Activated CD8-positive, alpha-beta T cell treated with anti-CD3 and anti-CD28 coated beads for 36 hours (primary cell): Measurements from ENCODE around the gene OPN3. TPM values are rescaled to one million over a fixed set of nuclear protein-coding genes. Genes with fewer than 3 reads are reported as not detected.

Experiments used
- ATAC-seq: fragments of 200-7000 bp; cut with Tn5 transposase; one replicate; pipeline ENCODE4 v1.10.0; 2021; ENCODE audit warnings: mild to moderate bottlenecking, moderate library complexity
- CTCF ChIA-PET: fragments of 350-600 bp; sonication (Branson Sonifier 250); formaldehyde crosslinking; loops from one replicate; lab custom pipeline; 2021; ENCODE audit warnings: antibody characterized with exemption; lab: Charles Lee
- POLR2A ChIA-PET: fragments of 350-600 bp; sonication (Branson Sonifier 250); formaldehyde crosslinking; loops from one replicate; lab custom pipeline; 2021; ENCODE audit warnings: antibody characterized with exemption; lab: Charles Lee
- DNase-seq: peaks from one replicate; pipeline ENCODE4 v3.0.0-alpha.2; 2020
- H3K27ac Mint-ChIP-seq: one replicate; pipeline ENCODE4 v1.8.0; 2021; ENCODE audit warnings: mild to moderate bottlenecking, mixed read lengths
- H3K27me3 Mint-ChIP-seq: one replicate; pipeline ENCODE4 v1.8.0; 2021; ENCODE audit warnings: mixed read lengths
- H3K36me3 Mint-ChIP-seq: one replicate; pipeline ENCODE4 v1.8.0; 2021; ENCODE audit warnings: low read depth, mixed read lengths
- H3K4me1 Mint-ChIP-seq: one replicate; pipeline ENCODE4 v1.8.0; 2021; ENCODE audit warnings: low read depth, mixed read lengths
- H3K4me3 Mint-ChIP-seq: one replicate; pipeline ENCODE4 v1.8.0; 2021; ENCODE audit warnings: mild to moderate bottlenecking, moderate library complexity, mixed read lengths
- H3K9me3 Mint-ChIP-seq: one replicate; pipeline ENCODE4 v1.8.0; 2021; ENCODE audit warnings: mixed read lengths
- intact Hi-C: fragments of 100-400 bp; cut with micrococcal nuclease; formaldehyde crosslinking; loops from one replicate; pipeline ENCODE4 v1.10.0; 2022
- total RNA-seq, 2 experiments: library from RNA; stranded (reverse); gene quantifications; one replicate each; pipeline ENCODE4 v1.2.3, GENCODE V29; 2021
- TF ChIP-seq, protein P1 (sequence below): fragments of 200-600 bp; IDR thresholded peaks from one replicate; pipeline ENCODE4 v1.8.0; 2022; ENCODE audit warnings: antibody characterized with exemption, mild to moderate bottlenecking

OPN3 gene
- total RNA-seq, 2 experiments from 2014 or later = 9.9 to 11.8 TPM

GRCh38 chr1:241638099-241638682 is 2.0 kb downstream of the OPN3 start:
- DNase-seq = no peak
- Mint-ChIP-seq H3K36me3 (peaks cover 44% of the 10 kb centered on the region), H3K27me3 (no peaks in the 10 kb centered on the region), H3K4me3 (peak overlapping the region; percentile 91), H3K9me3 (peaks cover 10% of the 10 kb centered on the region), H3K27ac (no peak overlapping the region), H3K4me1 (peaks cover 51% of the 10 kb centered on the region)
- no peak for ATAC-seq
- CTCF ChIA-PET = interaction anchor here (2.1 to 2.9 kb wide), 2 partner anchors 11 to 27 kb away, joined by 7 to 8 read pairs; no protein-coding TSS in a partner anchor
- TF ChIP-seq, protein P1, sequence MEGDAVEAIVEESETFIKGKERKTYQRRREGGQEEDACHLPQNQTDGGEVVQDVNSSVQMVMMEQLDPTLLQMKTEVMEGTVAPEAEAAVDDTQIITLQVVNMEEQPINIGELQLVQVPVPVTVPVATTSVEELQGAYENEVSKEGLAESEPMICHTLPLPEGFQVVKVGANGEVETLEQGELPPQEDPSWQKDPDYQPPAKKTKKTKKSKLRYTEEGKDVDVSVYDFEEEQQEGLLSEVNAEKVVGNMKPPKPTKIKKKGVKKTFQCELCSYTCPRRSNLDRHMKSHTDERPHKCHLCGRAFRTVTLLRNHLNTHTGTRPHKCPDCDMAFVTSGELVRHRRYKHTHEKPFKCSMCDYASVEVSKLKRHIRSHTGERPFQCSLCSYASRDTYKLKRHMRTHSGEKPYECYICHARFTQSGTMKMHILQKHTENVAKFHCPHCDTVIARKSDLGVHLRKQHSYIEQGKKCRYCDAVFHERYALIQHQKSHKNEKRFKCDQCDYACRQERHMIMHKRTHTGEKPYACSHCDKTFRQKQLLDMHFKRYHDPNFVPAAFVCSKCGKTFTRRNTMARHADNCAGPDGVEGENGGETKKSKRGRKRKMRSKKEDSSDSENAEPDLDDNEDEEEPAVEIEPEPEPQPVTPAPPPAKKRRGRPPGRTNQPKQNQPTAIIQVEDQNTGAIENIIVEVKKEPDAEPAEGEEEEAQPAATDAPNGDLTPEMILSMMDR = no peak
- POLR2A ChIA-PET = interaction anchor here (0.5 kb wide), 1 partner anchor 10 kb away, joined by 3 read pairs; no protein-coding TSS in a partner anchor
- intact Hi-C loops = no loop called here

- no peak for ATAC-seq
- Mint-ChIP-seq H3K9me3 (peaks cover 9% of the 10 kb centered on the region), H3K36me3 (peaks cover 44% of the 10 kb centered on the region), H3K4me1 (peaks cover 51% of the 10 kb centered on the region), H3K4me3 (peak overlapping the region; percentile 91), H3K27ac (no peak overlapping the region), H3K27me3 (no peaks in the 10 kb centered on the region)
- TF ChIP-seq, protein P1 = no peak
- POLR2A ChIA-PET = interaction anchor here (0.5 kb wide), 1 partner anchor 10 kb away, joined by 3 read pairs; no protein-coding TSS in a partner anchor
- CTCF ChIA-PET = interaction anchor here (2.1 to 2.9 kb wide), 2 partner anchors 10 to 26 kb away, joined by 7 to 8 read pairs; no protein-coding TSS in a partner anchor
- DNase-seq = no peak
- intact Hi-C loops = no loop called here
These were observed 2.6 kb downstream of the OPN3 start for GRCh38 chr1:241637604-241638003.

- H3K36me3 Mint-ChIP-seq = peaks cover 46% of the 10 kb centered on the region
- TF ChIP-seq, protein P1 = no peak
- no peak overlapping the region for H3K27ac Mint-ChIP-seq
- ATAC-seq (no peak), DNase-seq (no peak)
- POLR2A ChIA-PET = no interaction called here
- intact Hi-C loops = no loop called here
- peaks cover 4% of the 10 kb centered on the region for H3K9me3 Mint-ChIP-seq
- H3K27me3 Mint-ChIP-seq = no peaks in the 10 kb centered on the region
- CTCF ChIA-PET = interaction anchor here (2.1 to 2.9 kb wide), 2 partner anchors 10 to 26 kb away, joined by 7 to 8 read pairs; no protein-coding TSS in a partner anchor
- peak overlapping the region; percentile 91 for H3K4me3 Mint-ChIP-seq
- H3K4me1 Mint-ChIP-seq = peaks cover 55% of the 10 kb centered on the region
These were observed 3.1 kb downstream of the OPN3 start for GRCh38 chr1:241637046-241637590.

GRCh38 chr1:241636291-241636690 is 3.9 kb downstream of the OPN3 start:
- ChIA-PET CTCF (interaction anchor here (1.3 to 2.9 kb wide), 3 partner anchors 9 to 362 kb away, joined by 3 to 8 read pairs (median 7); partner anchors contain the start of gene MAP1LC3C), POLR2A (no interaction called here)
- Mint-ChIP-seq H3K36me3 (peaks cover 53% of the 10 kb centered on the region), H3K27me3 (no peaks in the 10 kb centered on the region), H3K9me3 (no peaks in the 10 kb centered on the region), H3K27ac (no peak overlapping the region), H3K4me3 (no peak overlapping the region), H3K4me1 (peaks cover 62% of the 10 kb centered on the region)
- ATAC-seq = no peak
- intact Hi-C loops = no loop called here
- TF ChIP-seq, protein P1 = no peak
- no peak for DNase-seq

DNA sequence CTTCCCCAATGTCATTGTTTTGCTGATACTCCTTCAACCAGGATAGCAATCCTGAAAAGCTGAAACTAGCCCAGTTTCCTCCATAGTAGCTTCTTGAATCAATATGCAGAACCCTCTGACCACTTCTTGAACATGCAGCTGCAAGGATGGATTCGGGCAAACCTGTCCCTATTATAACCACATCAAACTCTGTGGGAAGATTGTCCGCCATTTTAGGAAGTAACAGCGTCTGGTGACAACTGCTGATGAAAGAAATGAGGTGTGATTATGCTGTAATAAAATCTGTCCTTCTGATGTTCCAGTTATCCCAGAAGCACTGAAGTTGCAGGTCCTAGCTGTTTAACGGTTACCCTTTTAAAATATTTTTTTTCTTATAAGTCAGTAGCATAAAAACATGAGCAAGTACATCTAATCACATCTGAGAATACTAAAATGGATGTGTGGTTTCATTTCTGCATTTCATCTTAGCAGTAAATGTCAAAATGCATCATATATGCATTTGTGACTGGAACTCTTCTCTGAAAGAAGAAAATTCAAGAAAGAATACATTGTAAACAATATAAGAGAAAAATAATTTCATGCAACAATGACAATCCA is 4.5 kb downstream of the OPN3 start:
- Mint-ChIP-seq H3K36me3 (peaks cover 54% of the 10 kb centered on the region), H3K4me1 (peaks cover 59% of the 10 kb centered on the region), H3K9me3 (no peaks in the 10 kb centered on the region), H3K27me3 (no peaks in the 10 kb centered on the region), H3K27ac (no peak overlapping the region), H3K4me3 (no peak overlapping the region)
- ATAC-seq (no peak), DNase-seq (no peak)
- CTCF ChIA-PET = interaction anchor here (1.3 to 2.1 kb wide), 2 partner anchors 24 to 363 kb away, joined by 3 to 7 read pairs; partner anchors contain the start of gene MAP1LC3C
- TF ChIP-seq, protein P1 = no peak
- POLR2A ChIA-PET = no interaction called here
- intact Hi-C loops = no loop called here
